Measurements from ENCODE around the gene MAGOHB.
"Not testable (repeated sequence)": the region's sequence is repeated elsewhere in the genome, so short reads cannot be mapped to it uniquely, and the experiment has no call there.

MAGOHB gene

GRCh38 chr12:10623131-10623530, 9.7 kb upstream of the MAGOHB start:
- Mint-ChIP-seq H3K27ac (no peak overlapping the region), H3K9me3 (no peaks in the 10 kb centered on the region), H3K4me1 (ENCODE audit: low read depth) (no peaks in the 10 kb centered on the region), H3K36me3 (ENCODE audit: low read depth) (no peaks in the 10 kb centered on the region), H3K27me3 (ENCODE audit: low read depth) (peaks cover 42% of the 10 kb centered on the region), H3K4me3 (no peak overlapping the region)

GRCh38 chr12:10621278-10621677, 7.9 kb upstream of the MAGOHB start:
- no peak overlapping the region for H3K4me3 Mint-ChIP-seq
- peaks cover 42% of the 10 kb centered on the region for H3K27me3 Mint-ChIP-seq (ENCODE audit: low read depth)
- H3K4me1 Mint-ChIP-seq (ENCODE audit: low read depth), result no peaks in the 10 kb centered on the region
- no peak overlapping the region for H3K27ac Mint-ChIP-seq
- H3K36me3 Mint-ChIP-seq (ENCODE audit: low read depth), result no peaks in the 10 kb centered on the region
- H3K9me3 Mint-ChIP-seq, result no peaks in the 10 kb centered on the region

- Mint-ChIP-seq H3K27me3 (ENCODE audit: low read depth) (peaks cover 43% of the 10 kb centered on the region), H3K36me3 (ENCODE audit: low read depth) (no peaks in the 10 kb centered on the region), H3K4me1 (ENCODE audit: low read depth) (peaks cover under 1% of the 10 kb centered on the region), H3K9me3 (no peaks in the 10 kb centered on the region), H3K27ac (no peak overlapping the region), H3K4me3 (no peak overlapping the region)
Measured at GRCh38 chr12:10620078-10620779, 6.8 kb upstream of the MAGOHB start.

GRCh38 chr12:10618338-10618987, 5.1 kb upstream of the MAGOHB start:
- Mint-ChIP-seq H3K27me3 (ENCODE audit: low read depth) (peaks cover 46% of the 10 kb centered on the region), H3K36me3 (ENCODE audit: low read depth) (peaks cover 1% of the 10 kb centered on the region), H3K4me1 (ENCODE audit: low read depth) (peaks cover 10% of the 10 kb centered on the region), H3K4me3 (no peak overlapping the region), H3K9me3 (no peaks in the 10 kb centered on the region), H3K27ac (no peak overlapping the region)

GRCh38 chr12:10617863-10618262, 4.5 kb upstream of the MAGOHB start:
- Mint-ChIP-seq H3K9me3 (no peaks in the 10 kb centered on the region), H3K4me1 (ENCODE audit: low read depth) (peaks cover 14% of the 10 kb centered on the region), H3K4me3 (no peak overlapping the region), H3K27ac (no peak overlapping the region), H3K27me3 (ENCODE audit: low read depth) (peaks cover 47% of the 10 kb centered on the region), H3K36me3 (ENCODE audit: low read depth) (peaks cover 4% of the 10 kb centered on the region)

- Mint-ChIP-seq H3K27ac (no peak overlapping the region), H3K4me1 (ENCODE audit: low read depth) (peaks cover 30% of the 10 kb centered on the region), H3K4me3 (no peak overlapping the region), H3K9me3 (no peaks in the 10 kb centered on the region), H3K36me3 (ENCODE audit: low read depth) (peaks cover 12% of the 10 kb centered on the region), H3K27me3 (ENCODE audit: low read depth) (peaks cover 33% of the 10 kb centered on the region)
Measured at GRCh38 chr12:10615532-10615931, 2.1 kb upstream of the MAGOHB start.

GRCh38 chr12:10614056-10614370, 604 bp upstream of the MAGOHB start:
- Mint-ChIP-seq H3K9me3 (no peaks in the 10 kb centered on the region), H3K4me1 (ENCODE audit: low read depth) (peaks cover 37% of the 10 kb centered on the region), H3K36me3 (ENCODE audit: low read depth) (peaks cover 18% of the 10 kb centered on the region), H3K27me3 (ENCODE audit: low read depth) (peaks cover 20% of the 10 kb centered on the region), H3K4me3 (peak overlapping the region; percentile 99), H3K27ac (peak overlapping the region; percentile 100)

GRCh38 chr12:10612984-10613348, 443 bp downstream of the MAGOHB start:
- Mint-ChIP-seq H3K27ac (peak overlapping the region; percentile 100), H3K4me3 (peak overlapping the region; percentile 99), H3K9me3 (no peaks in the 10 kb centered on the region), H3K4me1 (ENCODE audit: low read depth) (peaks cover 38% of the 10 kb centered on the region), H3K36me3 (ENCODE audit: low read depth) (peaks cover 27% of the 10 kb centered on the region), H3K27me3 (ENCODE audit: low read depth) (peaks cover 13% of the 10 kb centered on the region)

- Mint-ChIP-seq H3K4me3 (peak overlapping the region; percentile 99), H3K4me1 (ENCODE audit: low read depth) (peaks cover 39% of the 10 kb centered on the region), H3K9me3 (no peaks in the 10 kb centered on the region), H3K27ac (peak overlapping the region; percentile 100), H3K27me3 (ENCODE audit: low read depth) (peaks cover 11% of the 10 kb centered on the region), H3K36me3 (ENCODE audit: low read depth) (peaks cover 35% of the 10 kb centered on the region)
Measured at GRCh38 chr12:10612110-10612509, 1.3 kb downstream of the MAGOHB start.

GRCh38 chr12:10611258-10611657, 2.2 kb downstream of the MAGOHB start:
- not testable (repeated sequence) for H3K4me3 Mint-ChIP-seq; H3K27ac Mint-ChIP-seq; H3K9me3 Mint-ChIP-seq; H3K27me3 Mint-ChIP-seq (ENCODE audit: low read depth)
- H3K36me3 Mint-ChIP-seq (ENCODE audit: low read depth), result peaks cover 40% of the 10 kb centered on the region
- H3K4me1 Mint-ChIP-seq (ENCODE audit: low read depth), result peaks cover 39% of the 10 kb centered on the region

- Mint-ChIP-seq H3K36me3 (ENCODE audit: low read depth) (peaks cover 47% of the 10 kb centered on the region), H3K4me1 (ENCODE audit: low read depth) (peaks cover 38% of the 10 kb centered on the region), H3K4me3 (no peak overlapping the region), H3K27me3 (ENCODE audit: low read depth) (peaks cover 6% of the 10 kb centered on the region), H3K27ac (no peak overlapping the region), H3K9me3 (no peaks in the 10 kb centered on the region)
Measured at GRCh38 chr12:10610188-10610587, 3.2 kb downstream of the MAGOHB start.

- H3K36me3 Mint-ChIP-seq (ENCODE audit: low read depth), result peaks cover 55% of the 10 kb centered on the region
Measured at GRCh38 chr12:10607885-10608458, 5.4 kb downstream of the MAGOHB start.

GRCh38 chr12:10601860-10602259, 11.5 kb downstream of the MAGOHB start:
- no peak overlapping the region for H3K4me3 Mint-ChIP-seq
- no peaks in the 10 kb centered on the region for H3K9me3 Mint-ChIP-seq
- peaks cover 19% of the 10 kb centered on the region for H3K4me1 Mint-ChIP-seq (ENCODE audit: low read depth)
- peaks cover 34% of the 10 kb centered on the region for H3K36me3 Mint-ChIP-seq (ENCODE audit: low read depth)
- H3K27ac Mint-ChIP-seq, result no peak overlapping the region
- H3K27me3 Mint-ChIP-seq (ENCODE audit: low read depth), result no peaks in the 10 kb centered on the region

More at GRCh38 chr12:10607885-10608458, 5.4 kb downstream of the MAGOHB start:
- Mint-ChIP-seq H3K4me3 (no peak overlapping the region), H3K4me1 (ENCODE audit: low read depth) (peaks cover 34% of the 10 kb centered on the region), H3K27ac (no peak overlapping the region), H3K27me3 (ENCODE audit: low read depth) (no peaks in the 10 kb centered on the region), H3K9me3 (no peaks in the 10 kb centered on the region)

- H3K27me3 Mint-ChIP-seq (ENCODE audit: low read depth), result no peaks in the 10 kb centered on the region
- H3K9me3 Mint-ChIP-seq, result no peaks in the 10 kb centered on the region
- peaks cover 19% of the 10 kb centered on the region for H3K4me1 Mint-ChIP-seq (ENCODE audit: low read depth)
- H3K27ac Mint-ChIP-seq, result no peak overlapping the region
- H3K4me3 Mint-ChIP-seq, result no peak overlapping the region
- H3K36me3 Mint-ChIP-seq (ENCODE audit: low read depth), result peaks cover 29% of the 10 kb centered on the region
Measured at GRCh38 chr12:10600988-10601387, 12.4 kb downstream of the MAGOHB start.

- no peak overlapping the region for H3K4me3 Mint-ChIP-seq
- no peaks in the 10 kb centered on the region for H3K4me1 Mint-ChIP-seq (ENCODE audit: low read depth)
- H3K27me3 Mint-ChIP-seq (ENCODE audit: low read depth), result no peaks in the 10 kb centered on the region
- no peak overlapping the region for H3K27ac Mint-ChIP-seq
- no peaks in the 10 kb centered on the region for H3K9me3 Mint-ChIP-seq
- H3K36me3 Mint-ChIP-seq (ENCODE audit: low read depth), result peaks cover 23% of the 10 kb centered on the region
Measured at GRCh38 chr12:10595881-10596280, 17.5 kb downstream of the MAGOHB start.
